ENCODE results near the gene SUN3.

The SUN3 gene

DNA sequence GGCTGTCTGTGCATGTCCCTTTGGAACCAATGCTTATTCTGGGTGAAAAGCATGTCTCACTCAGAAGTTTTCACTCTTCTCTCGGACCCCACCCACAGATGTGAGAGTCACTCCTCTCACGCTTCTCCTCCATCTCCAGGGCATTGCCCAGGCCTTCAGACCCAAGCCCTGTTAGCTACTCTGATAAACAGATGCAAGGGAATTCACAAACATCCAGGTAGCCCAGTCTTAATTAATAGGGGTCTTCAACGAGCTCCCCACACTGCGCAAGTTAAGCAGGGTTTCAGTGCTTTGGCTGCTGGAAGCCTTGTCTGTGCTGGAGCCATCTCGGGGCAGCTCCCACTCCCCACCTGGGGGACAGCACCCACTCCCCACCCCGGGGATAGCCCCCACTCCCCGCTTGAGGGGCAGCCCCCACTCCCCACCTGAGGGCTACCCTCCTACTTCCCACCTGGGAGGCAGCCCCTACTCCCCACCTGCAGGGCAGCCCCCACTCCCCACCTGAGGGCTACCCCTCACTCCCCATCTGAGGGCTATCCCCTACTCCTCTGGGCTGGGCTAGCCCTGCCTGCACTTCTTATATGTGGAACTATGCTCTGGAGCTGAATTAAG lies 89.4 kb downstream of the SUN3 start:
- H3K36me3 ChIP-seq (ENCODE audit: control insufficient read depth, insufficient read depth, low read length) = no peaks in the 10 kb centered on the region
- H3K27me3 ChIP-seq (ENCODE audit: control insufficient read depth, insufficient read depth, low read length) = no peaks in the 10 kb centered on the region
- H3K4me3 ChIP-seq (ENCODE audit: low read length) = no peak overlapping the region
- no peaks in the 10 kb centered on the region for H3K9me3 ChIP-seq (ENCODE audit: control insufficient read depth, low read length)
- H3K9ac ChIP-seq (ENCODE audit: low read length) = no peak overlapping the region
- peaks cover 18% of the 10 kb centered on the region for H3K4me1 ChIP-seq (ENCODE audit: control insufficient read depth, insufficient read depth, low read length)

DNA sequence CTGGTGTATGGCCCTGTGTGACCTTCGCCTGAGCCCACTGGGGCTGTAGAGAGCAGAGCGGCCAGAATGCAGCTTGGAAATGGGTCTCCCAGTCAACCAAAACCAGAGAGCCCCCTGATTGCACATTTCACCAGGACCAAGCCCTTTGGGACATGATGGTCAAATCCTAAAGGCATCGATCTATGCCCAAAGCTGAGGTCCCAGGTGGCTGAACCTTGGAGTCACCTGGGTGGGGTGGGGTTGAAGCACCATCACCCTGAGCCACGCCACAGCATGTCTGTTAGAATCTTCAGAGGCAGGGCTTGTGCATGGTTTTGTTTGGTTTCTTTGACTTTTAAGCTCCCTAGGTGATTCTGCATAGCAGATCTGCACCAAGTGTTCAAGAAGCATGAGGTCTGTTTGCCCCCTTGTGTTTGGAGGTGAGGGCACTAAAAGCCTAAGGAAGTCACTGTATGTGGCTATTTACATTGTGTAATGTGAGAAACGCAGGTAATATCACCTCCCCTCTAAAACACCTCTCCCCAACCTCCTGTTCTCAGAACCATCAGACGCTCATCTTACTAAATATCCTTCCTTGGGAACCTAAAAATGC lies 90.2 kb downstream of the SUN3 start:
- H3K36me3 ChIP-seq (ENCODE audit: control insufficient read depth, insufficient read depth, low read length) = no peaks in the 10 kb centered on the region
- H3K4me1 ChIP-seq (ENCODE audit: control insufficient read depth, insufficient read depth, low read length) = peaks cover 18% of the 10 kb centered on the region
- H3K9me3 ChIP-seq (ENCODE audit: control insufficient read depth, low read length) = no peaks in the 10 kb centered on the region
- no peaks in the 10 kb centered on the region for H3K27me3 ChIP-seq (ENCODE audit: control insufficient read depth, insufficient read depth, low read length)
- H3K4me3 ChIP-seq (ENCODE audit: low read length) = no peak overlapping the region
- no peak overlapping the region for H3K9ac ChIP-seq (ENCODE audit: low read length)

DNA sequence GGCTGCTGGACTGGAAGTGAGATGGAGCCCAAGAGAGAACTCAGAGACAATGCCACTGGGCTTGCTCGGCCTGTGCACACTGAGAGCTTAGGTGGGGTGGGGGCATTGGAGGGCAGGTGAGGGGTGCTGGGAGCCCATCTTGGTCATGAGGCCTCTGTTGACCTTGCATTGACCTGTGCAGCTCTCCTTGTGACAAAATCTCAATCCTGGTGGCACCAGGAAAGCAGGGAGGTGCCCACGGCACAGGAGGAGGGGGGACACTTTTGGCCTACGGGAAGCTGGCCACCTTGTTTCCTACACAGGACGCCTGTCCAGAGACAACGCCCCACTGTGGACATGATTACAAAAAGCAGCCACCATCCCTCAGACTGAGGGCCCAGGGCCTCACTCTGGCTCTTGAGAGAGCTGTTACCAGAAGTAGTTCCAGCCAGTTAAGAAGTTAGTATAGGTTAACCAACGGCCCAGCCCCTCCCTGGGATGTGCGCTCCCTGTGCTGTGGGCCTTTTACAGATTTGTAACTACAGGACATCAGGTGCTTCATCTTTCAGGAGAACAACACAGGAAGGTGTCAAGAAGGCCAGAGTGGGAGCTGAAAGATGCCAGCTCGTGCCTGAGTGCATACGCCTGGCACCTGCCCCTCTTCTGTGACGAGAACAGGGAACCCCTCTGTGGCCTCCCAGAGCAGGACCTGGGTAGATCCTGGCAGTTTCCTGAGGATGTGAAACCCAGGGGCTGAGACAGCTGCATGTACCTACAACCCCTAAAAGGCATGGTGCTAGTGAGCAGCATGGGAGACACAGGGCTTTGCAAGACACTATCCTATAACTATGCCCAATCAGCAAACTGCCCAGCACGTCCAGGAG lies 91.0 kb downstream of the SUN3 start:
- Histone ChIP-seq H3K4me1 (ENCODE audit: control insufficient read depth, insufficient read depth, low read length) (peaks cover 18% of the 10 kb centered on the region), H3K27me3 (ENCODE audit: control insufficient read depth, insufficient read depth, low read length) (no peaks in the 10 kb centered on the region), H3K4me3 (ENCODE audit: low read length) (no peak overlapping the region), H3K9ac (ENCODE audit: low read length) (no peak overlapping the region), H3K36me3 (ENCODE audit: control insufficient read depth, insufficient read depth, low read length) (no peaks in the 10 kb centered on the region), H3K9me3 (ENCODE audit: control insufficient read depth, low read length) (no peaks in the 10 kb centered on the region)
